Measurements from ENCODE around the gene CYB561.
A peak's percentile ranks its signal among the peaks of the same experiment; 100 is the strongest.

The CYB561 gene

GRCh38 chr17:63477480-63478440, 31.7 kb upstream of the CYB561 start:
- CTCF ChIA-PET = interaction anchor here (0.6 to 7.8 kb wide), 24 partner anchors 10 to 396 kb away, joined by 3 to 251 read pairs (median 8); no protein-coding TSS in a partner anchor
- DNase-seq (ENCODE audit: low read depth, low spot score) = no peak

DNA sequence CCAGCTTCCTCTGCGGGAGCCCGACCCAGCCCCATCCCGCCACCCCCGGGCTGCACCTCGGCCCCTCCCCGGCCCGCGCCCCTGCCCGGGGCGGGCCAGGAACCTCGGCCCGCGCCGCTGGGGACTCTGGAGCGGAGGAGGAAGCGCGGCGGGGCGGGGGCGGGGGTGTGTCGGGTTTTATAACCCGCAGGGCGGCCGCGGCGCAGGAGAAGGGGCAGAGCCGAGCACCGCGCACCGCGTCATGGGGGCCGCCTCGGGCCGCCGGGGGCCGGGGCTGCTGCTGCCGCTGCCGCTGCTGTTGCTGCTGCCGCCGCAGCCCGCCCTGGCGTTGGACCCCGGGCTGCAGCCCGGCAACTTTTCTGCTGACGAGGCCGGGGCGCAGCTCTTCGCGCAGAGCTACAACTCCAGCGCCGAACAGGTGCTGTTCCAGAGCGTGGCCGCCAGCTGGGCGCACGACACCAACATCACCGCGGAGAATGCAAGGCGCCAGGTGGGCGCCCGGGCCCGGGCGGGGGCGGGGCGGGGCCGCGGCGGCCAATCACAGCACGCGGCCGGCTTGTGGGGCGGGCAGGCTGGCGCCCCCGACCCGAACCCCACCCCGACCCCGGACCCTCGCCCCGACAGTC, 30.9 kb upstream of the CYB561 start, which contains the start of gene ACE:
Gene ACE (plus strand): TSS at position 208 of the 626 bp plus-strand sequence. CDS start 34 bp downstream, at position 242.
- H3K4me3 ChIP-seq (ENCODE audit: low read depth, low read length) = peak within 1 kb of the TSS; percentile 55
- CTCF ChIA-PET = interaction anchor here (6.6 to 7.8 kb wide), 3 partner anchors 10 to 52 kb away, joined by 71 to 251 read pairs (median 90); no protein-coding TSS in a partner anchor
- no peak for DNase-seq (ENCODE audit: low read depth, low spot score)
- TF ChIP-seq, protein P1, sequence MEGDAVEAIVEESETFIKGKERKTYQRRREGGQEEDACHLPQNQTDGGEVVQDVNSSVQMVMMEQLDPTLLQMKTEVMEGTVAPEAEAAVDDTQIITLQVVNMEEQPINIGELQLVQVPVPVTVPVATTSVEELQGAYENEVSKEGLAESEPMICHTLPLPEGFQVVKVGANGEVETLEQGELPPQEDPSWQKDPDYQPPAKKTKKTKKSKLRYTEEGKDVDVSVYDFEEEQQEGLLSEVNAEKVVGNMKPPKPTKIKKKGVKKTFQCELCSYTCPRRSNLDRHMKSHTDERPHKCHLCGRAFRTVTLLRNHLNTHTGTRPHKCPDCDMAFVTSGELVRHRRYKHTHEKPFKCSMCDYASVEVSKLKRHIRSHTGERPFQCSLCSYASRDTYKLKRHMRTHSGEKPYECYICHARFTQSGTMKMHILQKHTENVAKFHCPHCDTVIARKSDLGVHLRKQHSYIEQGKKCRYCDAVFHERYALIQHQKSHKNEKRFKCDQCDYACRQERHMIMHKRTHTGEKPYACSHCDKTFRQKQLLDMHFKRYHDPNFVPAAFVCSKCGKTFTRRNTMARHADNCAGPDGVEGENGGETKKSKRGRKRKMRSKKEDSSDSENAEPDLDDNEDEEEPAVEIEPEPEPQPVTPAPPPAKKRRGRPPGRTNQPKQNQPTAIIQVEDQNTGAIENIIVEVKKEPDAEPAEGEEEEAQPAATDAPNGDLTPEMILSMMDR (IDR thresholded peaks at IDR 0.05; ENCODE audit: insufficient read depth, low read length, missing control alignments) = no peak
- POLR2A ChIA-PET = no interaction called here

More at GRCh38 chr17:63477480-63478440, 31.7 kb upstream of the CYB561 start:
- POLR2A ChIA-PET = interaction anchor here (0.8 kb wide), 1 partner anchor 44 kb away, joined by 3 read pairs; no protein-coding TSS in a partner anchor
- TF ChIP-seq, protein P1 (IDR thresholded peaks at IDR 0.05; ENCODE audit: insufficient read depth, low read length, missing control alignments) = no peak
- peak overlapping the region; percentile 55 for H3K4me3 ChIP-seq (ENCODE audit: low read depth, low read length)

DNA sequence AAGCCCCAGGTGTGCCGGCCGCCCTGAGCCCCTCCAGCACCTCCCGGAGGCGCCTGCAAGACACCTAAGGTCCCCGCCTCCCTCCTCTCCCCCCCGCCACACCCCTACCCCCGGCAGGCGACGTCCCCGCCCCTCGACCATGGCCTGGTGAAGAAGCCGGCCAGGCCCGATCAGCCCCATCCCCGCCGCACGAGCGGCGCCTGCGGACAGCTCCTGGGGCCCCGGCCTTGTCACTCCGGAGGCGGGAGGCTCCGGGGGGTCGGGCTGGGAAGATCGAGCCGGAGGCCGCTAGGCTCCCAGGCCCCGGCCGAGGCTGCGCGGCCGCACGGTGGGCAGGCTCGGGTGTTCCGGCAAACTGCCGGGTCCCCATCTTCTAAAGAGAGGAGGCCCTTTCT, 30.4 kb upstream of the CYB561 start:
- TF ChIP-seq, protein P1 (IDR thresholded peaks at IDR 0.05; ENCODE audit: insufficient read depth, low read length, missing control alignments) = no peak
- CTCF ChIA-PET = interaction anchor here (6.6 to 7.8 kb wide), 3 partner anchors 10 to 51 kb away, joined by 71 to 251 read pairs (median 90); no protein-coding TSS in a partner anchor
- DNase-seq (ENCODE audit: low read depth, low spot score) = no peak
- POLR2A ChIA-PET = no interaction called here
- H3K4me3 ChIP-seq (ENCODE audit: low read depth, low read length) = peak overlapping the region; percentile 55

- H3K4me3 ChIP-seq (ENCODE audit: low read depth, low read length) = no peak overlapping the region
- DNase-seq (ENCODE audit: low read depth, low spot score) = no peak
- TF ChIP-seq, protein P1 (IDR thresholded peaks at IDR 0.05; ENCODE audit: insufficient read depth, low read length, missing control alignments) = no peak
- ChIA-PET CTCF (interaction anchor here (2.3 to 7.8 kb wide), 4 partner anchors 9 to 50 kb away, joined by 10 to 251 read pairs (median 80); no protein-coding TSS in a partner anchor), POLR2A (no interaction called here)
Observed at GRCh38 chr17:63475491-63476412, 29.6 kb upstream of the CYB561 start.

DNA sequence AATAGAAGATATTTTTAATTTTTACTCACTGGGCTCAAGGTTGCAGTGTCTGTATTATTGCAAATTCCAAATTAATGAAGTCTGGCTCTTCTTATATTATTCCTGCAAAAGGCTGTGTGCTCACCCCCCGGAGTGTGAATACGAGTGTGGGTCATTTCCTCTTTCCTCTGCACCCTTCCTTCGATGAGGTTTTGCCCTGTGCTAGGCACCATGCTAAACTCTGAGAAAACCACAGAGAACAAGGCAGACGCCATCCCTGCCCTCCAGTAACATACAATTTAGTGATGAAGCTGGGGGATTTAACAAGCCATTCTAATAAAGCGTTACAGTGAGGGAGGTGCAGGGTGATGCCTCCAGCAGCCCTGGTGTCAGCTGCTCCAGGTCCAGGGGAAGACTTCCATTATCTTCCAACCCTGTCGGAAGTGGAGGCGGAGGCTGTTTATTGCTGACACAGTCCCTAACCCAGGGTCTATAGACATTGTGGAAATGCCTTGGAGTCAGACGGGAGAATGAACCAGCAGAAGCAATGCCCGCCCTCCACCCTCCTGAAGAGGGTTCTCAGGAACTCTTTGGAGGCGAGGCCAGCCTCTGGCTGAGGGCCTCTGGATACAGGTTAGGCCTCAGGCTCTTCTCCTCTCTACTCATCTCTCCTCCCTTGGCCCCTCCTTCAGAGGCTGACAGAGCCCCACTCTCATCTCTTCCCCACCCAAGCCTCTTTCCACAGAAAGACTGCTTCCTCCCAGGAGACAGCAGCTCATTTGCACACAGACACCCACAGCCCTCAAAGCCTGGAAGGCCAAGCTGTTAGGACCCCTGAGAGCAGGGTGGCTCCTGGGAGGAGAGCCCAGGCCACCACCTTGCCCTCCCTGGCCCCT, 28.7 kb upstream of the CYB561 start:
- ChIA-PET CTCF (interaction anchor here (2.3 kb wide), 1 partner anchor 50 kb away, joined by 10 read pairs; no protein-coding TSS in a partner anchor), POLR2A (no interaction called here)
- TF ChIP-seq, protein P1 (IDR thresholded peaks at IDR 0.05; ENCODE audit: insufficient read depth, low read length, missing control alignments) = no peak
- no peak for DNase-seq (ENCODE audit: low read depth, low spot score)
- no peak overlapping the region for H3K4me3 ChIP-seq (ENCODE audit: low read depth, low read length)
